Endodermal cell (in vitro differentiated cells): ENCODE data around the gene HOXB4. TPM values are rescaled to one million over a fixed set of nuclear protein-coding genes. Genes with fewer than 3 reads are reported as not detected.

Experiments
- DNase-seq: peaks from one replicate; pipeline ENCODE4 v3.0.0-alpha.2; 2017
- H3K27ac ChIP-seq: 2 replicates; pipeline ENCODE4 v1.5.1; 2013; ENCODE audit warnings: mild to moderate bottlenecking, low read depth, low read length, moderate library complexity
- H3K27me3 ChIP-seq: 2 replicates; pipeline ENCODE4 v1.6.1; 2013; ENCODE audit warnings: mild to moderate bottlenecking, low read length, moderate library complexity; ENCODE audit not compliant: insufficient read depth, control insufficient read depth, poor library complexity, severe bottlenecking
- H3K36me3 ChIP-seq: 2 replicates; pipeline ENCODE4 v1.7.0; 2013; ENCODE audit warnings: mild to moderate bottlenecking, low read length, moderate library complexity; ENCODE audit not compliant: control insufficient read depth, insufficient read depth
- H3K4me1 ChIP-seq: one replicate; pipeline ENCODE4 v1.7.0; 2013; ENCODE audit warnings: low read length; ENCODE audit not compliant: control insufficient read depth, insufficient read depth
- H3K4me3 ChIP-seq: 2 replicates; pipeline ENCODE4 v1.5.1; 2013; ENCODE audit warnings: mild to moderate bottlenecking, low read length, moderate library complexity
- H3K9ac ChIP-seq: 2 replicates; pipeline ENCODE4 v1.6.1; 2013; ENCODE audit warnings: mild to moderate bottlenecking, low read length, moderate library complexity; ENCODE audit not compliant: poor library complexity, severe bottlenecking; ENCODE audit errors: extremely low read depth
- H3K9me3 ChIP-seq: 2 replicates; pipeline ENCODE4 v1.6.1; 2013; ENCODE audit warnings: mild to moderate bottlenecking, low read length, moderate library complexity; ENCODE audit not compliant: control insufficient read depth
- H3K27ac Mint-ChIP-seq: 2 replicates; pipeline ENCODE4 v1.8.0; 2020; ENCODE audit warnings: mixed read lengths
- H3K27me3 Mint-ChIP-seq: 2 replicates; pipeline ENCODE4 v1.8.0; 2021; ENCODE audit warnings: mild to moderate bottlenecking, mixed read lengths; ENCODE audit not compliant: insufficient read depth
- H3K36me3 Mint-ChIP-seq: 2 replicates; pipeline ENCODE4 v1.8.0; 2020; ENCODE audit warnings: low read depth, mixed read lengths
- H3K4me1 Mint-ChIP-seq: 2 replicates; pipeline ENCODE4 v1.8.0; 2020; ENCODE audit warnings: mixed read lengths
- H3K4me3 Mint-ChIP-seq: 2 replicates; pipeline ENCODE4 v1.8.0; 2020; ENCODE audit warnings: mild to moderate bottlenecking, moderate library complexity, mixed read lengths
- H3K9me3 Mint-ChIP-seq: 2 replicates; pipeline ENCODE4 v1.8.0; 2020; ENCODE audit warnings: mild to moderate bottlenecking, mixed read lengths
- WGBS, 2 experiments: methylation state at CpG; one replicate each; pipeline versions ENCODE4 v1.1.5 to v1.1.7; 2013; ENCODE audit warnings: missing lambda C conversion rate in 2 of 2, mixed read lengths in 1 of 2; ENCODE audit not compliant: insufficient coverage in 1 of 2, insufficient read length in 1 of 2; 5-methylcytosine and 5-hydroxymethylcytosine counted together
- total RNA-seq, 2 donors: library from RNA; stranded (reverse); fragmentation: NEBNext Ultra II Directional in 1 of 2; extraction: Animal tissue kit (Norgen Biotek cat#: 25700) in 1 of 2; gene quantifications; 2 replicates in 1 of 2; 3 replicates in 1 of 2; pipeline ENCODE4 v1.2.1, GENCODE V29; 2021
- TF ChIP-seq, protein P1 (sequence below): fragments of 200-600 bp; sonication (generic); conservative IDR thresholded peaks from 2 replicates; pipeline ENCODE4 v1.5.0; 2021; ENCODE audit warnings: antibody characterized with exemption, mild to moderate bottlenecking

The HOXB4 gene
- total RNA-seq, 2 donors from 2014 or later, result not detected

DNA sequence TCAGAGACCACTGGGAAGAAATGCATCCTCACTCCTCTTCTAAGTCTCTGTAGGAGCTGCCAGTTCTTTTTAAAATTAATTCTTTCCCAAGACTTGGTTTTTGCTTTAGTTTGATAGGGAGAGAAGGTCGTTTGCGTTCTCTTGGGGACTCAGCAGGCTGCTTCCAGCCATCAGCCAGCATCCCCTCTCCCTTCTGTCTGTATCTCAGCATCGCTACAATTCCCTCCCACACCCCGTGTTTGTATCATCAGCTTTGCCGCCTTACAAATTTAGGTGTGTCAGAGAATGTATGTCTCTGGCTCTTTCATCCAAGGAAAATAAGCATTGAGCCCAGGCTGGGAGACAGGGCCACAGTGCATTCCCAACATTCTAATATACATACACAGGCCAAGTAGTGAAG, 21.2 kb upstream of the HOXB4 start:
- H3K4me1 ChIP-seq, result no peaks in the 10 kb centered on the region
- H3K27me3 ChIP-seq, result peaks cover 100% of the 10 kb centered on the region
- peaks cover 12% of the 10 kb centered on the region for H3K4me1 Mint-ChIP-seq

DNA sequence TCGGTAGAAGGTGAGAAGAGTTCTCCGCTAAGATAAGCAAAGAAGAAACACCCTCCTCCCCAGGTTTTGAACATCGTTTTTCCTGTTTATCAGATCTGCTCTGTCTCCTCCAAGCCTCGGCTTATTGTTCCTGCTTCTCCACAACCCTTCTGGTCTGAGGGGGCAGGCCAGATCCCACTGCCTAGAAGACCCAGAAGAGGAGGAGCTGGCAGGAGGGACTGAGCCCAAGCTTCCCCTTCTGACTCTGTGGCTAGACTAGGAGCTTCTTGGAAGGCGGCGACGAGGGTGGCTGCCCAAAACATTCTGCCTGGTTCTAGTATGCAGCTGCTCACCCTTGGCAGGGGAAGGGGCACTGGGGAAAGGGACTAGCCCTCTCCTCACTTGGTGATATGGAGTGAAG, 20.6 kb upstream of the HOXB4 start:
- Histone ChIP-seq H3K4me1 (no peaks in the 10 kb centered on the region), H3K27me3 (peaks cover 100% of the 10 kb centered on the region), H3K9me3 (no peaks in the 10 kb centered on the region), H3K36me3 (no peaks in the 10 kb centered on the region), H3K9ac (no peak overlapping the region), H3K4me3 (no peak overlapping the region), H3K27ac (no peak overlapping the region)
- TF ChIP-seq, protein P1, sequence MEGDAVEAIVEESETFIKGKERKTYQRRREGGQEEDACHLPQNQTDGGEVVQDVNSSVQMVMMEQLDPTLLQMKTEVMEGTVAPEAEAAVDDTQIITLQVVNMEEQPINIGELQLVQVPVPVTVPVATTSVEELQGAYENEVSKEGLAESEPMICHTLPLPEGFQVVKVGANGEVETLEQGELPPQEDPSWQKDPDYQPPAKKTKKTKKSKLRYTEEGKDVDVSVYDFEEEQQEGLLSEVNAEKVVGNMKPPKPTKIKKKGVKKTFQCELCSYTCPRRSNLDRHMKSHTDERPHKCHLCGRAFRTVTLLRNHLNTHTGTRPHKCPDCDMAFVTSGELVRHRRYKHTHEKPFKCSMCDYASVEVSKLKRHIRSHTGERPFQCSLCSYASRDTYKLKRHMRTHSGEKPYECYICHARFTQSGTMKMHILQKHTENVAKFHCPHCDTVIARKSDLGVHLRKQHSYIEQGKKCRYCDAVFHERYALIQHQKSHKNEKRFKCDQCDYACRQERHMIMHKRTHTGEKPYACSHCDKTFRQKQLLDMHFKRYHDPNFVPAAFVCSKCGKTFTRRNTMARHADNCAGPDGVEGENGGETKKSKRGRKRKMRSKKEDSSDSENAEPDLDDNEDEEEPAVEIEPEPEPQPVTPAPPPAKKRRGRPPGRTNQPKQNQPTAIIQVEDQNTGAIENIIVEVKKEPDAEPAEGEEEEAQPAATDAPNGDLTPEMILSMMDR, result no peak
- Mint-ChIP-seq H3K4me3 (no peak overlapping the region), H3K27ac (no peak overlapping the region), H3K9me3 (no peaks in the 10 kb centered on the region), H3K4me1 (peaks cover 16% of the 10 kb centered on the region), H3K27me3 (peaks cover 100% of the 10 kb centered on the region), H3K36me3 (no peaks in the 10 kb centered on the region)
- no peak for DNase-seq
- WGBS, 2 experiments, result 17 to 20% methylated on average over 1 to 6 of the region's 7 CpGs

More for the DNA sequence above, 21.2 kb upstream of the HOXB4 start:
- no peaks in the 10 kb centered on the region for H3K9me3 ChIP-seq
- DNase-seq, result no peak
- Mint-ChIP-seq H3K4me3 (no peak overlapping the region), H3K27me3 (peaks cover 100% of the 10 kb centered on the region), H3K27ac (no peak overlapping the region), H3K9me3 (no peaks in the 10 kb centered on the region), H3K36me3 (no peaks in the 10 kb centered on the region)
- H3K27ac ChIP-seq, result no peak overlapping the region
- H3K4me3 ChIP-seq, result no peak overlapping the region
- WGBS, 2 experiments, result 7 to 27% methylated on average over 3 to 4 of the region's 5 CpGs
- no peaks in the 10 kb centered on the region for H3K36me3 ChIP-seq
- TF ChIP-seq, protein P1, result no peak
- H3K9ac ChIP-seq, result no peak overlapping the region

DNA sequence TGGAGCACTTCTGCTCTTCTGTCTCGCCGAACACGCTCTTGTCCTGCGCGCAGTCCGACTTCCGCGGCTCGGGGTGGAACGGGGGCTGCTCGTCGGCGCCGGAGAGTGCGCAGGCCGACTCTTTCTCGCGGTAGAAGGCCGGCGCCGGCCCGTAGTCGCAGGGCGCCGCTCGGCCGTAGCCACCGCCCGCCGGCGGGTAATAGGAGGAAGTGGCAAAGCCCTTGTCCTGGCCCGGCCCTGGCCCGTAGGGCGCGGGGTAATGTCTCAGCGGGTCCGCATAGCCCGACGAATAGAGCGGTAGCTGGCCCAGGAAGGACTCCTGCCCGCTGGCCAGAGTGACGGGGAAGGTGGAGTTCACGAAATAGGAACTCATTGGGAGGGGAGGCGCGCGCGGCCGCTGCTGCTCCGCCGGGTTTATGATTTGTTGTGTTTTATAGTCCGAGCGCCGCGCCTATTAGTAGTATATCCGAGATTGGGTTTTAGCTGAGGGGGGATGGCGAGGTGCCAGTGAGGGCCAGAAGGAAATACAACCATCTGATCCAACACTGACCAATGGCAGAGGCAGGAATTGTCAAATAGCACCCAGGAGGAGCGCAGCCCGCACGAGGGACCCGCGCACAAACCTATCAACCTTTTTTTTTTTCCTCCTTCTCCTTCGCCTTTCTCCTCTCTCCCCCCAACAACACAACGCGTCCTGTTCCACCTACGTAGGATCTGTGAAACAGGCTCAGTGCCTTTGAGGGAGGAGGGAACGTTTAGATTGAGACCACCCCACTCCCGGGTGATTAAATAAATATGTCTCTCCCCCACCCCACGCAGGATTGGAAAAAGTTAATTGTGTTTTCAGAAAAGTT, 19.9 kb upstream of the HOXB4 start:
- Mint-ChIP-seq H3K27ac (no peak overlapping the region), H3K4me1 (peaks cover 16% of the 10 kb centered on the region), H3K4me3 (peak overlapping the region; percentile 32)

More for the DNA sequence above, 19.9 kb upstream of the HOXB4 start:
- Histone ChIP-seq H3K9me3 (no peaks in the 10 kb centered on the region), H3K27ac (no peak overlapping the region), H3K4me3 (no peak overlapping the region), H3K4me1 (no peaks in the 10 kb centered on the region), H3K36me3 (no peaks in the 10 kb centered on the region), H3K27me3 (peaks cover 100% of the 10 kb centered on the region), H3K9ac (no peak overlapping the region)
- Mint-ChIP-seq H3K27me3 (peaks cover 100% of the 10 kb centered on the region), H3K36me3 (no peaks in the 10 kb centered on the region), H3K9me3 (no peaks in the 10 kb centered on the region)
- TF ChIP-seq, protein P1, result no peak
- peak; percentile 83 for DNase-seq
- 2 to 4% methylated on average over 24 to 67 of the region's 68 CpGs for WGBS, 2 experiments
